Posterior cingulate gyrus (tissue), 11 donors: Measurements from ENCODE around the gene CACNA1C.
A peak's percentile ranks its signal among the peaks of the same experiment; 100 is the strongest.

Experiments used
- DNase-seq, 10 donors: peaks; one replicate each; pipeline versions ENCODE4 v3.0.0 to v3.0.0-alpha.2; 2020 to 2021; ENCODE audit warnings: mixed read lengths in 3 of 10
- intact Hi-C: fragments of 100-400 bp; cut with DNase I; formaldehyde crosslinking; loops from one replicate; pipeline ENCODE4 v1.15.1; 2023

CACNA1C gene

DNA sequence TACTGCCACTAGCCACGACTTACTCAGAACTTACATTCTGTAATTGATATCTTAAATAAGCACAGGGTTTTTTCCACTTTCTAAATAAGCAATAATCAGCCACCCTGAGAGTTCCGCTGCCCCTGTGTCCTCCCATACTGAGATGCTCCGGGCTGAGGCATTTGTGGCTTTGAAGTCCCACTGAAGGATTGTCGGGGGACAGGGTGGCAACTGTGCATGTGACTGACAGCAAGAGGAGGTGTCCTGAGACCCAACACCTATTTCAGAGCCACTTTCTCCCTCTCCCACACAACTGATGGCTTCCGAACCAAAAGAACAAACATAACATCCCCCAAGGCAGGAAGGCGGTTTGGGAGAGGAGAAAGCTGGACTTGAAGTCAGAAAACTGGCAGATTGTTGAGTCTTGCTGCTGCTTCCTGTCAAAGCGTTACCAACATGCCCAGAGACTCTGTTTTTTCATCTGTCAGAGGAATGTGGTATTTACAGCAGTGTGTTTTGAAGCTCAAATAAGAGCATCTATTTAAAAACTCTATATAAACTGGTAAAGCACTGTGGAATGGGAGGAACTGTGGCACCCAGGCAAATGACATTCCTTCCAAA lies 584.1 kb downstream of the CACNA1C start:
- intact Hi-C loops, result no loop called here
- DNase-seq, result peak in 2 of 10 donors; percentile 31 to 54

DNA sequence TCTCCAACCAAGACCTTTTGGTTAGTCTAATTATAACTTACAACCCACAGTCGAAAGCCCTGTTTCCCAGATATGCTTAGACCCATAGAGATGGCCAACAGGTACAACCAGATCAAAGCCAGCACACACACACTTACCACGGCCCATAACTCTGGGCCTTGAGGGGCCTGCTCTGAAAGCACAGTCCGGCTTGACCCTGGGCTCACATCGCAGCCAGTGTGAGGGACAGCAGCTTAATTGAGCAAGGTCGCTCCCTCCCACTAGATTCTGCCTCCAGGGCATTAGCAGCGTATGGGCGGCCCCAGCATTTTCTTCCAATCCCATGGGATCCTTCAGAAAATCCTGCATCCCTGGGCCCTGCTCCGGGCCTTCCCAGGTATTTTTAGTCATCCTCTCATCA lies 584.6 kb downstream of the CACNA1C start:
- intact Hi-C loops, result no loop called here
- peak in 1 of 10 donors; percentile 48 for DNase-seq

DNA sequence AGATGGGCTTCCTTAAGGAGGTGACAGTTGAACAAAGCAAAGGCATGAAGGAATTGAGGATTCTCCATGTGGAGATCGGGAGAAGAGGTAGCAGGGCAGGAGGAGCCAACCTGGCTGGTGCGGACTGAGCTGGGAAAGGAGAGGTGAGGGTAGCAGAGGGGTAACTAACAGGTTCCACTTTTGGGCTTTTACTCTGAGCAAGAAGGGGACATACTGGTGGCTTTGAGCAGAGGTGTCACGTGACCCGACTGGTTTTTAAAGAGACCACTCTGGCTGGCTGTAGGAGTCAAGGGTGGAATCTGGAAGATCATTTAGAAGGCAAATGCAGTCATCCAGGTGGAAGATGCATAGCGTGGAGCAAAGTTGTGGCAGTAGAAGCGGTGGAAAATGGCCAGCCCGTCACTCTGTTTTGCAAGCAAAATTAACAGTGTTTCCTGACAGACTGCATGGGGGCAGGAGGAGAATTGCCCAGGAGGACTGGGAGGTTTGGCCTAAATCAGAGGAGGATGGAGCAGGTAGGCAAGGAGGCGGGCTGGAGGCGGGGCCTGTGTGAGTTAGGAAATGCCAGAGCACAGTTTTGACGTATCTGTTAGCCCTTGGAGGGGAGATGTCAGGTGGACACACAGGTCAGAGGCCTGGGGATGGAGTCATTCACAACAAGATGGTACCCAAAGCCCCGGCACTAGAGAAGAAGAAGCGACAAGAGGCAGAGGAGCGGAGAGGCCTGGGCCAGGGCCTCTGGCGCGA lies 585.7 kb downstream of the CACNA1C start:
- DNase-seq, result peak in 2 of 10 donors; percentile 62 to 69

DNA sequence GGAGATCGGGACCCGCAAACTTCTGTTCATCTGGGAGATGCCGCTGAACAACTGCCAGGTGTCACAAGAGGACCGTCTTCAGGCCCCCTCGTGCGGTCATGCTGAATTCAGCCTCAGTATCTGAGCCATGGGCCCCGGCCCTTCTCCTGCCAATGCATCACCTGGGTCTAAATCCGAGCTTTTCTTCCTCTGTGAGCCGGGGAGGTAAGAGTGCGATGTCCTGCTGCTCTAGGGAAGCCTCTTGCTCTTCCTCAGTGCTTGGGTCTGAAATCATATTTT lies 586.2 kb downstream of the CACNA1C start:
- DNase-seq, result no peak
- intact Hi-C loops, result no loop called here

More for the DNA sequence above, 585.7 kb downstream of the CACNA1C start:
- intact Hi-C loops, result no loop called here

DNA sequence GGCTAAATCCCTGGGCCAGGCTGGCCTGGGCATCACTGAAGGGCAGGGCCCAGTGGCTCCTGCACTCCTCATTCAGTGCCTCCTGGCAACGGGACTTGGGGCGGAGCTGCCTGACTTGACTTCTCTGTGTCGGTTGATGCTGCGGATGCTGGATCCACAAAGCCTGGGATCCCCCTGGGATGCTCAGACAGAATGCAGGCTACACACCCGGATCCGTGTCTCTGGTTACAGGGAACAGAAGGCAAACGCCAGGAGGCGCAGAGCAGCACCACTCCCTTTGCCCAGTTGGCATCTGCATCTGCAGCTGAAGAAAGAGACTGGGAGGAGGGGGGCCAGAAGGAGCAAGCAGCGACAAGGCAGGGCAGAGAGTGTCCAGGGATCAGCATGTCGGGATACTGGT lies 587.5 kb downstream of the CACNA1C start:
- intact Hi-C loops, result no loop called here
- peak in 3 of 10 donors; percentile 68 to 77 (median 72) for DNase-seq

DNA sequence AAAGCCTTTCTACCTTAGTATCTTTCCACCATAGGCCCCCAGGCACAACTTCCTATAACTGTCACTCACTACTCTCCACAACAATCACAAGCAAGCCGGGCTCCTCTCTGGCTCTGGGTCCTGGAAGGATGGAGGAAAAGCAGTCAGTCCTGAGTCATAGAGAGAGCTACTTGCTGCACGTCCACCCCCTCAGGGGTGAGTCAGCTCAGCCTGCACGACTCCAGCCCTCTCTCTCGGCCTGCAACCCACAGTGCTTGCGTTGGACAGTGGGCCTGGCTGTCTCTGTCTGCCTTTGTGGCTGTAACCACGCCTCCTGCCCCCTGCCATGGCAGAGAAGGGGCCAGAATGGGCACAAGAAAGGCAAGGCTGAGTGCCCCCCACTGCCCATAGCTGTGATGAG lies 587.9 kb downstream of the CACNA1C start:
- intact Hi-C loops, result no loop called here
- peak in 8 of 10 donors; percentile 55 to 97 (median 82) for DNase-seq

DNA sequence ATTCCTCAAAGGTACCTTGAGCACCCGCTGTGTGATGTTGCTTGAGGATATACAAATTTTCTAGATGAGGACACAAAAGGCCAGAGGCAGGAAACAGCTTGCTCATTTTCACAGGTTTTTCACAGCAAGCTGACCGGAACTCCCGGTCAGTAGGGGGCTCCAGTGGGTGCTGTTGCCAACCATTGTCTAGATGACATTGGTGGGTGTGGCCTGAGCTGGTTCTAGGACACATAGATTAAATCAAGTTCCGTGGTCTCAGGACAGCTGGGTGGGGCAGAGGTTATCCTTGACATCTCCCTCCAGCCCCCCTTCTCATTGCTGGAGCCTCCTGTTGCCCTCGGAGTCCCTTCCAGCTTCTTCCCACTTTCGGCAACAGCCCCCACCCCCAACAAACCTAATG lies 588.4 kb downstream of the CACNA1C start:
- DNase-seq, result peak in 1 of 10 donors; percentile 35
- intact Hi-C loops, result no loop called here

DNA sequence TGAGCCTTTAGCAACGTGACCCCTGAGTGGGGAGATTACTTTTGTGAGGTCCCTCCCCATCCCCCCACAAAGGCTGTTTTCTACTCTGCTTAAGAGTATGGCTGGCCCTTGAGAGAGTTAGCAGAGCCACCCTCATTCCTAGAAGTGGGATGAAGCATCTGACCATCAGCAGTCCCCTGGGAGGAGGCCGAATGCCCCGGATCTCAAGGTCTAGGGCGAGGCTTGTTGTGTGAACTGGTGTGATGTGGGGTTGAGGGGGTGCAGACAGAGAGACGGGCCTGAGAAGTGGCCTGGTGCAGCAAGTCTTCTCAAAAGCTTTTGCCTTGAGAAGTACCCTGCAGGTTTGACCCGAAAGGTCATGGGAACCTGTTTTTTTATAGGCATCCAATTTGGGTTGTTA lies 589.0 kb downstream of the CACNA1C start:
- intact Hi-C loops, result no loop called here
- peak in 1 of 10 donors; percentile 66 for DNase-seq

DNA sequence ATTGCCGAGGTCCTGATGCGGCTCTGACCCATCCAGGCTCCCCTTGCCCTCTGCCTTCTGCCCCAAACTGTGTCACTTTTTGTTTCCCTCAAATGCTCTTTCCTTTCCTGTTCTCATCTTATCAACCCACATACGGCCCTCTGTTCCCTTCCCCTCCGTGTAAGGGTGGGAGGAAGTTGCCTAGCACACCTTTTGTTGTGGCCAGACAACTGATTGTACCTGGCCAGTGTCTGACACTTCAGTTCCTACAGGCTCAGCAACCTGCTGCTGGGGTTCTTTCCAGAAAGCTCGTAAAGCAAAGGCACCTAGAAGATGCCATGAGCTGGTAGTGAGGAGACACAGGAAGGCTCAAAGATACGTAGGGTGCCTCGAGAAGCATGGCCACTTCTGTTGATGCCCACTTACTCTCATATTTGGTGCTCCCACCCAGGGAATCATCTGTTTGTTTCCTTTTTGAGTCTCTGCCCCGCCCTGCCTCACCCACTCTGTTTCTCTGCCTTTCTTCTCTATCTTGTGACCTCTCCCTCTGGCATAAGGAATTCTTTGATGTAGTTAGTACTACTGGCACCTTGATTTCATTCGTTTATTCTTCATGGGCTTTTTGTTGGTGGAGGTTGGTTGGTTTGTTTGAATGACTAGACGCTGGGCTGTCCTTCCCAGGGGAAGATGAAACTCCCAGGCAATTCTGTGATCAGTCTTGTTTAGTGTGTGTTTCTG lies 589.5 kb downstream of the CACNA1C start:
- intact Hi-C loops, result no loop called here
- peak in 1 of 10 donors; percentile 21 for DNase-seq

DNA sequence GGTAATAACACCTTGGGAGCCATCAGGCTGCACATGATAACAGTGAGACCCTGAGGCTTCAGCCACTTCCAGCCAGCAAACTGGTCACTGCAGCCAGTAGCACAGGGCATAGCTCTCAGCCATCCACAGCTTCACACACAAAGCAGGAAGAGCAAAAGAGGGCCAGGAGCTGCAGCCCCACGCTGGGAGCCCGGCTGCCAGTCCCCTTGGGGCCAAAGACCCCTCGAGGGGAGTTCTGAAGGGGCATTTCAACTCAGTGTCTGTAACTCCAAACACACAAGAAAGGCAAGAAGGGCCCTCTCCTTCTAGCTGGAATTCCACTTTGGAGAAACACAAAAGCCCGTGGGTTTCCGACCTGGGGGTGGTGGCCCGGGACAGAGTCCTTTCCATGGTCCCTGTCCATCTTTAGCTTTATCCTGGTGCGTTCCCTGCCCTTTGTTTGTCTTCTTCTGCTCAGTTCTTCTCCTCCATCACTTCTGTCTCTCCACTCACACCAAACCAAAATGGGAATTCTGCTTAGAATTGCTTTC lies 590.2 kb downstream of the CACNA1C start:
- intact Hi-C loops, result no loop called here
- DNase-seq, result peak in 1 of 10 donors; percentile 55

DNA sequence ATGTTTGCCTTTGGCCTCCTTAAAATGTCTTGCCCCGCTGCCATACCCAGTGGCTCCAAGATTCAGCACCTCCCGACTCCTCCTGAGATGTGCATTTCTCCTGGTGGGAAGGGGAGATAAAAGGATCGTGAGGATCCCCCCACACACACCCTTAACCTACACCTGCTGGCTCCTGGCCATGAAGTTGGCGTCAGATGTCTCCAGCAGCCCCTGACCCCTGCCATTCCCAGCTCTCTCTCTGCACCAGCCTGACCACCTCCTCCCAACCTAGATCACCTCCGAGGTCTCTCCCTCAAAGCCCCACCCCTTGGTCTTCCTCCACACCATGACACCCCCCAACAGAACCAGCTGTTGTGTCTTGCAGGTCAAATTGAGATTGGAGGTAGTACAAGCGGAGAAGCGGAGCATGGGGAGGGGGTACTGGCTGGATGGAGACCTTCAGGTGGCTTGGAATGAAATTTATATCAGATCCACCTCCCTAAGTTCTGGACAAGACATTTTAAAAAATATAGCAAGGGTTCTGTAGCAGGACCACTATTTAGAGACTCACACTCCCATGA lies 590.9 kb downstream of the CACNA1C start:
- intact Hi-C loops, result no loop called here
- DNase-seq, result peak in 1 of 10 donors; percentile 45

DNA sequence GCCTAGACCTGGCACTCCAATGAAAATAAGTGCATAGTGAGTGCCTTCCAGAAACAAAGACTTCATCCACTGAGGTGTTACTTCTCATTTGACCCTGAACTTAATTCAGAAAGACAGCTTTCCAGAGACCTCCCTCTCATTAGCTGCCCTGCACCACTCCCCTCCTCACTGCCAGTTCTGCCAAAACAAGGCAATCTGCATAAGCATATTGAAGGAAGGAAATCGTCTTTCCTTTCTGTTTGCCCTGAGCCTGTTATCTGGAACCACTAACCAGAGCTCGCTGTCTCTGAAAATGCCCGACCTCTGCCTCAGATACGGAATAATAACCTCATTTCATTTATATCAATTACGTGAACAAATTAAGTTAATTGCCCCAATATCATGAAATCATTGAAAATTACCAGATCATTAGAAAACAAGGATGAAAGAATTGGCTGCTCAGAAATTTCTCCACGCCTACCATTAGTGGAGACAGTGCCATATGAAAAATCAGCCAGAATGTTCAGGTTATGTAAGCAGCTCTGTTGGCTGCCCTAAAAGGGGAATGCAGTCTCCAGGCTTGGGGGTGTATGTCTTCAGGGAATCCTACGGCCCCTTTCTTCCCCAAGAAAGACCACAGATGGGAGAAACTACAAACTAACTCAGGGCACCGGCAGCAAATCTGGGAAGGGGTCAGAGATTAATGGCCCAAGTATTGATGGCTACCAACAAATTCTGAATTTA lies 592.1 kb downstream of the CACNA1C start:
- peak in 2 of 10 donors; percentile 3 to 40 for DNase-seq
- intact Hi-C loops, result no loop called here

DNA sequence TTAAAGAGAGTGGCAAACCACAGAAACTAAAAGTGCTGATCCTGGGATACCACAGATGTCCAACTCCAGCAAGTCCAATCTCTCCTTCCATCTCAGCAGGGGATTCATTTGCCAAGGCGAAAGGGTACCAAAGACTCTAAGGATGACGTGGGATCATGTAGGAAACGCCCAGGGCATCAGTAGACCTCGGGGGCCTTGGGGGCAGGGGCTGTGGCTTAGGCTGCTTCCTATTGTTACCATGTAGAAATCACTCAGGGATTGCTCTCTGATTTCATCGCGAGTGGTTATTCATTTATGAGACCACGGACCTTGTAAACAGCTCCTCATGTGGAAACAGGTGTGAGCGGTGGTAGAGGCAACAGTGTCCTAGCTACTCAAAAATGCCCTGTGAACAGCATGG lies 592.7 kb downstream of the CACNA1C start:
- intact Hi-C loops, result no loop called here
- DNase-seq, result peak in 1 of 10 donors; percentile 26

DNA sequence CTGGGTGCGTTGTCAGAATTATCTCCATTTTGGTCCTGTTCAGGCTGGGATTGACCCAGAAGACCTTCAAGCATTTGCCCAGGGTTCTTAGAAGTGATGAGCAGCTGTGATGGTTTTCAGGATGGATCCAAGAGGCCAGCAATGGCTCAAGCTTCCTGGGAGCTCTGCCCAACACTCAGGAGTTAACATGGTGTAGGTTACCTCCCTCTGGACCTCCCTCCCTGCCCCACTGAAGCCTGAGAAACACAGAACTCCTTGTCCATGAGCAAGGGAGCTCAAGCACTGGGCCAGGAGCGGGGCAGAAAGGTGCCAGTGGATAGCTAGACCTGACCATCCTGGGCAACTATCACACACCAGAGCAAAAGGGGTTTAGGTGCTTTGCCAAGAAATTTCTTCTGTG lies 593.6 kb downstream of the CACNA1C start:
- intact Hi-C loops, result no loop called here
- peak in 2 of 10 donors; percentile 30 to 47 for DNase-seq

DNA sequence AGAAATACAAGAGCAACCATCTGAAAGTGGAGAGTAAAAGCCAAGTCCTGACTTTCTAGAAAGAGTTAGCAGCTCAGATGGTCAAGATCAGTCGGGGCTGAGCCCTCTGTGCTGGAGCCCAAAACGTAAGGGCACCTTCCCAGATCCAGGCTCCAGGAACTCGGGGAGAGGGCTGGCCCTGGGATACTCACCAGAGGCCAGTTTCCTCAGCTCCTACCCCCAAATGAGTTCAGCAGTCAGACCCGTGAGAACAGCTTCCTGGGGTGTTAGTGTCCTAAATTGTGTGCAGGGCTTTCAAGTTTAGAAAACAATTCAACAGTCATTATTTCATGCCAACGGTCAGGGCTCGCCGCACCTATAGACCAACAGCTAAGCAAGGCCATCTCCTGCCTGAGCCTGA lies 594.4 kb downstream of the CACNA1C start:
- peak in 1 of 10 donors; percentile 52 for DNase-seq

DNA sequence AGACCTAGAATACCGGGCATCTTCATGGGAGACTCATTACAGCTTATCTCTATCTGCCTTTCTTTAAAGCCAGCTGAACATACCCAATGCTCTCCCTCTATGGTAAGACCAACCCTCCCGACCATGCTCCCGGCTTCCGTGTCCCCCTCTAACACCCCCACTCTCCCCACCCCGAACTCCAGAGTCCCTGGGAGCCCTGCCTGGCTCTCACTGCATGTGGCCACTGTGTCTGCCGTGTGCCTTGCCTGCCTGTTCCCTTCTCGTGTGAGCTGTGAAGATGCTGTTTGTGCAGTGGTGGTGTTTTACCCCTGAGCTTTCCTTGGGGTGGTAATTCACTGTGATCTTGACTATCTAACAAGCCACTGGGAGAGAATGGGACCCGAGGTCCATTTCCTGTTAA lies 595.6 kb downstream of the CACNA1C start:
- DNase-seq, result peak in 1 of 10 donors; percentile 25
- intact Hi-C loops, result no loop called here

More for the DNA sequence above, 594.4 kb downstream of the CACNA1C start:
- intact Hi-C loops, result no loop called here

DNA sequence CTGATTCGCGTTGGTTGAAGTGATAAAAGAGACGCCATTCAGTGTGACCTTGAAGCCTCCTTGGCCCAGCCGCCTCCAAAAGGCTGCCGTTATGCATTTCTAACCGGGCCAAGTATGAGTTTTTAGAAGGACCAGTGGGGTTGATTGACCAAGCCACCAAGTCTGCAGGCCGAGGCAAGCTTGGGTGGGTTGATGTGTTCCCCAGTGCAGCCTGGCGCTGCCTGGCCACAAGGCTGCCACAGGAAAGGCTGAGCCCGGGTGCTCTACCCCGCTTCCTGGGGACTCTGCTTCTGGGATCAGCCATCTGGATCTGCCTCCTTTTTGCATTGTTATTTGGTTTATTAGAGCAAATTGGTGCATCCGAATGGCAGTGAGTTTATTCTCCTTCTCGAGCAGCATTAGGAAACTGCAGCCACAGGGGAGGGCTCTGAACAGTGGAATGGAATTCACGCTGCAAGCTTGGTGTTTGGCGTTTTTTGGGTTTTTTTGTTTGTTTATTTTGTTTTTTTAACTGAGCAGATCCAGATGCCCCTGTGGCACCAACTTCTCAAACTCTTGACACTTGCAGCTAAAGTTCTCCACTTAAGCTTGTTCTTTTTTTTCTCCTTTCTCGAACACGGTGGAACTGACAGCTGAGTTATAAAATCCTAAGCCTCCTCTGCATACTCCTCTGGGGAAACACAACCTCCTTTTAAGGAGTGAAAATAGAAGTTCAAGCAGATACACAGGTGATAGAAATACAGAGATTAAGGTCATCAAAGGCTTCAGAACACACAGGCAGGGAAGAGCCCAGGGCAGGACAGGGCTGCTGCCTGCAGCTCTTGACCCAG lies 596.6 kb downstream of the CACNA1C start:
- intact Hi-C loops, result no loop called here
- peak in 2 of 10 donors; percentile 72 to 74 for DNase-seq

DNA sequence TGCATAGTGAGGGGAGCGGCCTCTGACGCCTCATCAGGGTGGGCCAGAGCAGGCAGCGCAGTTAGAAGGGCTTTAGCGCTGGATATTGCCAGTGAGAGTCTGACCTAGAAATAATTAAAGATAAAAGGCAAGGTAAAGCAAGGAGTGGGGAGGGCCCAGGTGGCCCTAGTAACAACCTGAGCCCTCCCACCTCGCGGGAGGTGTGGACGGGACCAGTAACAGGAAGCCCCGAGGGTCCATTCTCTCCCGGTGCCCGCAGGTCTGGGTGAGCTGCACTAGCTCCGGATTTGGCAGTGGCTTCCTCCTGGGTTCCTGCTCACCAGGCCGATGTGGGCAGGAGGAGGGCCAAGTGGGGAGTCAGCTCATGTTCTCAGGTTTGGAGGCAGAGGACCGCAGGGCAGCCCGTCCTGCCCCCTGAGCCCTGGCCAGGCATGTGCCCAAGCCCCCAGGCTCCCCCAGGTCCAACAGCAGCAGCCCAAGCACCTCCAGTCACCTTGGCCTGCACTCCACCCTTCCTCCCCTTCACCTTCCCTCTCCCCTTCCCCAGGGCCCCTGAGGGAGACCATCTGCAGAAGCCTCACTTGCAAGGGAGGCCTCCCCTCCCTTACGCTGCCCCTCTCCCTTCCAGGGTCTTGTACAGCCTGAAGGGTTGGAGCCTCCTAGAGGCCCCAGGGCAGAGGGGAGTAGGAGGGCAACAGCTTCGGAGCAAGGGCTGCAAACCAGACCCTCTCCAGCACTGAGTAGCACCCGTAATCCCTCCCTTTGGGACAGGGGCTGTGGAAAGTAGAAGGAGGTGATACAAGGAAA lies 597.7 kb downstream of the CACNA1C start:
- intact Hi-C loops, result no loop called here
- DNase-seq, result peak in 2 of 10 donors; percentile 55 to 67
